CD4-positive, alpha-beta T cell treated with Interleukin-17A for 4 hours (primary cell): ENCODE data around the gene TMEM135.

Experiments
- DNase-seq: peaks from one replicate; pipeline ENCODE4 v3.0.0-alpha.2; 2020; ENCODE audit warnings: mixed read lengths

The TMEM135 gene

GRCh38 chr11:87366763-87367405, 329.1 kb downstream of the TMEM135 start:
- DNase-seq, result no peak

- DNase-seq, result no peak
These were observed 330.4 kb downstream of the TMEM135 start for GRCh38 chr11:87368151-87368550.

GRCh38 chr11:87368858-87369480, 331.2 kb downstream of the TMEM135 start:
- no peak for DNase-seq

GRCh38 chr11:87369888-87370287, 332.2 kb downstream of the TMEM135 start:
- no peak for DNase-seq

- DNase-seq, result no peak
These were observed 334.3 kb downstream of the TMEM135 start for GRCh38 chr11:87372065-87372464.
